Activated T-cell treated with anti-CD3 and anti-CD28 coated beads, Interleukin-2, amount 50 U/mL, for 24 hours (primary cell): Measurements from ENCODE around the gene NFIX.

ENCODE experiments used
- DNase-seq: peaks from one replicate; pipeline ENCODE4 v3.0.0-alpha.2; 2020
- H3K27ac Mint-ChIP-seq: 2 replicates; pipeline ENCODE4 v1.8.0; 2020; ENCODE audit warnings: mild to moderate bottlenecking, mixed read lengths
- H3K27me3 Mint-ChIP-seq: 2 replicates; pipeline ENCODE4 v1.8.0; 2020; ENCODE audit warnings: mixed read lengths
- H3K36me3 Mint-ChIP-seq: 2 replicates; pipeline ENCODE4 v1.8.0; 2020; ENCODE audit warnings: low read depth, mixed read lengths
- H3K4me1 Mint-ChIP-seq: 2 replicates; pipeline ENCODE4 v1.8.0; 2020; ENCODE audit warnings: low read depth, mixed read lengths
- H3K4me3 Mint-ChIP-seq: 2 replicates; pipeline ENCODE4 v1.8.0; 2020; ENCODE audit warnings: mild to moderate bottlenecking, moderate library complexity, mixed read lengths
- H3K9me3 Mint-ChIP-seq: 2 replicates; pipeline ENCODE4 v1.8.0; 2020; ENCODE audit warnings: mixed read lengths

NFIX gene

GRCh38 chr19:13138171-13138915 lies 143.1 kb downstream of the NFIX start:
- peaks cover 13% of the 10 kb centered on the region for H3K4me1 Mint-ChIP-seq
- H3K9me3 Mint-ChIP-seq = no peaks in the 10 kb centered on the region
- H3K27ac Mint-ChIP-seq = peak overlapping the region; percentile 52
- H3K4me3 Mint-ChIP-seq = no peak overlapping the region
- DNase-seq = no peak
- no peaks in the 10 kb centered on the region for H3K27me3 Mint-ChIP-seq
- H3K36me3 Mint-ChIP-seq = peaks cover 74% of the 10 kb centered on the region

- no peaks in the 10 kb centered on the region for H3K9me3 Mint-ChIP-seq
- H3K4me1 Mint-ChIP-seq = peaks cover 8% of the 10 kb centered on the region
- H3K36me3 Mint-ChIP-seq = peaks cover 73% of the 10 kb centered on the region
- H3K27me3 Mint-ChIP-seq = no peaks in the 10 kb centered on the region
- no peak overlapping the region for H3K4me3 Mint-ChIP-seq
- H3K27ac Mint-ChIP-seq = peak overlapping the region; percentile 38
- DNase-seq = no peak
Measured at GRCh38 chr19:13138916-13139198, 143.6 kb downstream of the NFIX start.

GRCh38 chr19:13139633-13140311 lies 144.5 kb downstream of the NFIX start:
- H3K36me3 Mint-ChIP-seq = peaks cover 74% of the 10 kb centered on the region
- peak overlapping the region; percentile 63 for H3K27ac Mint-ChIP-seq
- no peaks in the 10 kb centered on the region for H3K9me3 Mint-ChIP-seq
- no peak overlapping the region for H3K4me3 Mint-ChIP-seq
- no peak for DNase-seq
- H3K4me1 Mint-ChIP-seq = peaks cover 1% of the 10 kb centered on the region
- no peaks in the 10 kb centered on the region for H3K27me3 Mint-ChIP-seq

GRCh38 chr19:13146763-13147563 lies 151.7 kb downstream of the NFIX start:
- Mint-ChIP-seq H3K36me3 (peaks cover 54% of the 10 kb centered on the region), H3K27ac (no peak overlapping the region), H3K9me3 (no peaks in the 10 kb centered on the region), H3K4me3 (peak overlapping the region; percentile 4), H3K4me1 (peaks cover 22% of the 10 kb centered on the region), H3K27me3 (no peaks in the 10 kb centered on the region)
- DNase-seq = no peak
